Limb (tissue), 2 donors: ENCODE measurements around the gene PTPRA.
"Not testable (repeated sequence)": the region's sequence is repeated elsewhere in the genome, so short reads cannot be mapped to it uniquely, and the experiment has no call there.

Experiments used
- DNase-seq, 2 donors: peaks; one replicate each; pipeline ENCODE4 v3.0.0-alpha.2; 2016; ENCODE audit errors: extremely low spot score in 2 of 2

The PTPRA gene

GRCh38 chr20:2888224-2888955 is 15.1 kb downstream of the PTPRA start:
- DNase-seq, result no peak

DNA sequence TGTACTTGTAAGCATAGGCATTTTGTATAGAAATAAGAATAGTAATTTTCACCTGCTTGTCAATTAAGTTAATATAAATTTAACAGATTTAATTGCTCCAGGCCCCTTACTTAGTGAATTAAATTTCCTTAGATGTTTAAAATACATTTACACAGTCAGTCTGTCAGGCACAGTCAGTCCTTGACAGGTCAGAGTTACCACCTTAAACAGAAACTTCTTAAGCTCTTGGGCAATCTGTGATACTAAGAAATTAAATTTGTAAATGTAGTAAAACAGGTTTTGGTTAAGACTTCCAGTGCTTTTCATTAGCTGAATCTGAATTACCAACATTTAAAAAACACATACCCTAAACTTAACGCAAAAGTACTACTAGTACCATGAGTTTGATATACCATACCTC is 15.9 kb downstream of the PTPRA start:
- DNase-seq, result no peak

GRCh38 chr20:2889797-2890196 is 16.5 kb downstream of the PTPRA start:
- DNase-seq, result no peak

GRCh38 chr20:2890742-2891141 is 17.5 kb downstream of the PTPRA start:
- no peak for DNase-seq

- DNase-seq, result no peak
These were observed 18.1 kb downstream of the PTPRA start for GRCh38 chr20:2891343-2891742.

DNA sequence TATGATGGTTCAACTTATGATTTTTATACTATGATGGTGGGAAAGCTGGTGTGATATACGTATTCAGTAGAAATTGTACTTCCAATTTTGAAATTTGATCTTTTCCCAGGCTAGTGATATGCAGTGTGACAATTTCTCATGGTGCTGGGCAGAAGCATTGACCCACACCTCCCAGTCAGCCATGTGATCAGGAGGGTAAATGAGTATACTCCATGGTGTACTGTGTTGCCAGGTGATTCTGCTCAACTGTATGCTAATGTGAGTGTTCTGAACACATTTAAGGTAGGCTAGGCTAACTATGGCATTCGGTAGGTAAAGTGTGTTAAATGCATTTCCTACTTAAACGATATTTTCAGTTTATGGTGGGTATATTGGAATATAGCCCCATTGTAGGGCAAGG is 19.1 kb downstream of the PTPRA start:
- no peak for DNase-seq

DNA sequence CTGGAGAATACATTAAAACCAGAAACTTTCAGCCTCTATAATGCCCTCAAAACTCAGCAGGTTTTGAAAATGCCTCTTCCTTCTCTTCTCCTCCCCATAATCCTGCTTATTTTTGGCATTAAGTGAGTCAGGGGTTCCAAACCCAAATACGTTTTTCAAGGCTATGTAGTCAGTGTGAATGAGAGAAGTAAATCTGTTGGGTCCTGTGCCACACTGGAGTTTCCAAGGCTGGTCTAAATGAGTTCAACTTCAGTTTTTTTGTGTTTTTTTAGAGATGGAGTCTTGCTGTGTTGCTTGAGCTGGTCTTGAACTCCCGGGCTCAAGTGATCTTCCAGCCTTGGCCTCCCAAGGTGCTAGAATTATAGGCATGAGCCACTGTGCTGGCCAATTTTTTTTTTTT is 20.9 kb downstream of the PTPRA start:
- no peak for DNase-seq

DNA sequence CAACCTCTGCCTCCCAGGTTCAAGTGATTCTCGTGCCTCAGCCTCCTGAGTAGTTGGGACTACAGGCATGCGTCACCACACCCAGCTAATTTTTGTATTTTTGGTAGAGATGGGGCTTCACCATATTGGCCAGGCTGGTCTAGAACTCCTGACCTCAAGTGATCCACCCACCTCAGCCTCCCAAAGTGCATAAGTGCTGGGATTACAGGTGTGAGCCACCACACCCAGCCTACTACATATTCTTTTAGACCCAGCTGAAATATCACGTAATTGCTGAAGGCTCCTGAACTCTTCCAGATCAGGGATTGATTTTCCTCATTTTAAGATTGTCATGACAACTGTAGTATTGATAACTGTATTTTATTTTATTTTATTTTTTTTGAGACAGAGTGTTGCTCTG is 21.9 kb downstream of the PTPRA start:
- not testable (repeated sequence) for DNase-seq

DNA sequence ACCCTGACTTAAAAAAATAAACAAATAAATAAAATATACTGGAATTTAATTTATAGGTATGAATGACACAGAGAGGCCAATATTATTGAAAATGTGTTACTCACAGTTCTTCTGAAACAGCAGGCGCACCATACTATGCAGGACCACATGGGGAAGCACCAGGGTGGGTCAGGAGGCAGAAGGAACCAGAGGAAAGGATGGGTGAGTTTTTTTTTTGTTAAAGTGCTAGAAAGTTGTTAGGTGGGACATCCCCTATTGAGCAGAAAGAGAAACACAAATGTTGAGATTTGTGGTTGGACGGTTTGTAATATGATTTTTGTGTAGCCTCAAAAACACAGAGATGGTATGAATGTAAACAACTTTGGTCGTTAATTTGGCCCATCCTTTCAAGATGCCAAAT is 26.0 kb downstream of the PTPRA start:
- no peak for DNase-seq

GRCh38 chr20:2900845-2901592 is 27.7 kb downstream of the PTPRA start:
- no peak for DNase-seq

DNA sequence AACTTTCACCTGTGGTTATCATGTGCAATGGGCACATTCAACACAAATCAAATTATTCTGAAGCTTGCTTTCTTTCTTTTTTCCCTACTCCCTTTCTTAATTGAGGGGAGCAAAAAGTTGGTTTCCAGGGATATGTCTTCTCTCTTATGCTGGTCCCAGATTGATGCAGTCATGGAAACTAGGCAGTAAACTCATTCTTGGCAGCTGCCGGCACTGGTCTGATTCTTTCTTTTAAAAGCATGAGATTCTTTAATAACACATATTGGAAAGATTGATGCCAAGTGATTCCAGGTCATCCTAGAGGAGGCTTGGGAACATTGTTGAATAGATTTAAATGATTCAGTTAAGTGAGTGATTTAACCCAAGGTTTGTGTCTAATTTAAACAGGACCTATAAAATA is 29.0 kb downstream of the PTPRA start:
- DNase-seq, result peak in 1 of 2 donors; percentile 63

DNA sequence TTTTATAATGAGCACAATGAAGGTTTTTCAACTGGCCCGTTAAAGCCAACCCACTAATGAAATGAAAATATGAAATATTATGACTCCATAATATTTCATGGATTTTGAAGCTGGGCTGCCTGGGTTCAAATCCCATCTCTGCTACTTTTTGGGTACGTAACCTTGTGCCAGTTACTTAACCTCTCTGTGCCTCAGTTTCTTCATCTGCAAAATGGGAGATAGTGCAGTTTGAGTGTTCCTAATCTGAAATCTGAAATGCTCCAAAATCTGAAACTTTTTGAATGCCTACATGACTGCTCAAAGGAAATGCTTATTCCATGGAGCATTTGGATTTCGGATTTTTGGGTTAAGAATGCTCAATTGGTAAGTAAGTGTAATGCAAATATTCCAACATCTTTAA is 29.5 kb downstream of the PTPRA start:
- DNase-seq, result no peak

DNA sequence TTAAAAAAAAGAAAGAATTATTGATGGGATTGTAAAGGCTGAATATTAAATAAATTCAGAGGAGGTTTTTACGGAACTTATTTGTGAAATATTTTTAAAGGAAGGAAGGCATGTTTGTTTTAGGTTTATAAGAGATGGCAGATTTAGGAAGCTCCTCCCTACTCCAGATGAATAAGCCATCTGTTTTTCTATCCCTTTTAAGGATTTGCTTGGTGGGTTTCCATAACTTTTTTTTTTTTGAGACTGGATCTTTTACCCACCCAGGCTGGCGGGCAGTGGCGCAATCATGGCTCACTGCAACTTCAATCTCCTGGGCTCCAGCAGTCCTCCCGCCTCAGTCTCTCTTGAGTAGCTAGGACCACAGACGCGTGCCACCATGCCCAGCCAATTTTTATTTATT is 30.4 kb downstream of the PTPRA start:
- no peak for DNase-seq

- no peak for DNase-seq
These were observed 34.2 kb downstream of the PTPRA start for GRCh38 chr20:2907519-2907918.

DNA sequence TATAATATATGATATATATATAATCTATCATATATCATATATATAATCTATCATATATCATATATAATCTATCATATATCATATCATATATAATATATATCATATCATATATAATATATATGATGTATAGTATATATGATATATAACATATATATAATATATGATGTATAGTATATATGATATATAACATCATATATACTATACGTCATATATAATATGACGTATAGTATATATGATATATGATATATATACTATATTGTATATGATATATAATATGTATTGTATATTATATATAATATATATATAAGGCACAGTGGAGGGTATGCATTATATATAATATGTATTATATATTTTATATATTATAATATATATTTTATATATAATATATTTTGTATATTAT is 36.7 kb downstream of the PTPRA start:
- DNase-seq, result no peak

GRCh38 chr20:2911200-2911599 is 37.9 kb downstream of the PTPRA start:
- DNase-seq, result no peak

DNA sequence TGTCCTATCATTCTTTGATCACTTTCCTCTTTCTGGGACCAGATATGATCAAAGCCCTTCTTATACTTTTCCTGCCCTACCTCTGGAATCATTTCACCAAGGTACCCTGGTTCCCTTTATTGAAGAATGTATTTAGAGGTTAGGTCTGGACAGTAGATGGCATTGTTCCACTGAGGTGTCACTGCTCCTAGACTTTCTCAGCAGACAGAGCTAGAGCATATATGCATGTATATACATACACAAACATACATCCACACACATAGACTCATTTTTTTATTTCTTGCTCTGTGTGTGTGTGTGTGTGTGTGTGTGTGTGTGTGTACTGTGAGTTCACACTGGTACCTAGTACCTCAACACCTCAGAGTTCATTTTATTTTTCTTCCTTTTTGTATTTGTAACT is 40.9 kb downstream of the PTPRA start:
- DNase-seq, result no peak

GRCh38 chr20:2917266-2917665 is 44.0 kb downstream of the PTPRA start:
- no peak for DNase-seq

DNA sequence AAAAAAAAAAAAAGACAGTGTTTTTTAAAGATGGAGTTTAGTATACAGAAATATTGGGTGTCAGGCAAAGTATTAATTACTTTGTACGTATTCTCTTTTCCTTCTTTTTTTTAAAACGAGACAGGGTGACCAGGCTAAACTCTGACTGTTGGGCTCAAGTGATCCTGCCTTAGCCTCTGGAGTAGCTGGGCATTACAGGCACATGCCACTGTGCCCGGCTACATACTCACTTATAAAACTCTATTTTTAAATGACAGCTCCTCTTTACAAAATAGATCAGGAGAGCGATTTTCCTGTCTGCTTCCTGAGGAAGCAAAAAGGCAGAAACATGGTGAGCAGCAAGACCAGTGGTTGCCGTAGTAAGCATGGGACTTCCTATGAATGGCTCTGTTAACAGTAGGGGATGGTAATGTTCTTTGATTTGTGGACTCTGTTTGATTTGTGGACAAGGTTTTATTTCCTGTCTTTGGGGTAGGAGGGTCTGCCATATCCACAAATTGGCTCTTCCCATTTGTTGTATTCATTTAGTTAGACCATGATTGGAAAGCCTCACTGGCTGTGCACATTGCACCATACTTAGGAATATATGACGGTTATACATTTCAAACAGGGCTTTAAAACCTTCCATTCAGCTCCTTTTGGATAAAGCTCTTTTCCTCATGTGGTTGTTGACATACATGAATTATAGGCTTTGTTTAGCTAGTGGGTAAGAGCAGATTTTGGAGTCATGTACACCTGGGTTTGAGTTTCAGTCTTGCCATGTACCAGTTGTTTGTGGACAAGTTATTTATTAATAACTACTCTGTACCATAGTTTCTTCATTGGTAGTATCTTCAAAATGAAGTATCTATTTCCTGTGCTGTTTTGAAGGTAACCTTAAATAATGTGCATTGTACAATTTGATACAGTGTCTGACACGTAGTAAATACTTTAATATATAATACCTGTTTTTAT is 45.1 kb downstream of the PTPRA start:
- DNase-seq, result no peak

GRCh38 chr20:2919518-2920245 is 46.4 kb downstream of the PTPRA start:
- DNase-seq, result no peak

GRCh38 chr20:2920473-2920872 is 47.2 kb downstream of the PTPRA start:
- DNase-seq, result no peak
